Stimulated activated memory B cell treated with anti-CD40 and anti-IgM and Interleukin-4, amounts not matched to agents 10 μg/mL and 1 μg/mL and 100 μg/mL, for 72 hours (primary cell): ENCODE data around the gene ACAD10.
"Not testable (repeated sequence)": the region's sequence is repeated elsewhere in the genome, so short reads cannot be mapped to it uniquely, and the experiment has no call there.

Experiments
- ATAC-seq: fragments of 150-1000 bp; cut with Tn5 transposase; 2 replicates; pipeline ENCODE4 v1.10.0; 2021
- H3K27ac Mint-ChIP-seq: one replicate; pipeline ENCODE4 v1.8.0; 2022; ENCODE audit warnings: mild to moderate bottlenecking, mixed read lengths
- H3K27me3 Mint-ChIP-seq: one replicate; pipeline ENCODE4 v1.8.0; 2022; ENCODE audit warnings: mixed read lengths
- H3K36me3 Mint-ChIP-seq: one replicate; pipeline ENCODE4 v1.8.0; 2022; ENCODE audit warnings: mixed read lengths
- H3K4me1 Mint-ChIP-seq: one replicate; pipeline ENCODE4 v1.8.0; 2022; ENCODE audit warnings: mixed read lengths
- H3K4me3 Mint-ChIP-seq: one replicate; pipeline ENCODE4 v1.8.0; 2022; ENCODE audit warnings: mild to moderate bottlenecking, moderate library complexity, mixed read lengths
- H3K9me3 Mint-ChIP-seq: one replicate; pipeline ENCODE4 v1.8.0; 2022; ENCODE audit warnings: mixed read lengths

Gene ACAD10

GRCh38 chr12:111672822-111673381 is 13.0 kb upstream of the ACAD10 start:
- ATAC-seq = no peak
- Mint-ChIP-seq H3K27me3 (no peaks in the 10 kb centered on the region), H3K27ac (no peak overlapping the region), H3K4me3 (no peak overlapping the region), H3K9me3 (no peaks in the 10 kb centered on the region), H3K36me3 (peaks cover 34% of the 10 kb centered on the region), H3K4me1 (no peaks in the 10 kb centered on the region)

GRCh38 chr12:111673503-111673902 is 12.3 kb upstream of the ACAD10 start:
- Mint-ChIP-seq H3K4me3 (no peak overlapping the region), H3K9me3 (no peaks in the 10 kb centered on the region), H3K4me1 (no peaks in the 10 kb centered on the region), H3K27me3 (no peaks in the 10 kb centered on the region), H3K27ac (no peak overlapping the region), H3K36me3 (peaks cover 33% of the 10 kb centered on the region)
- ATAC-seq = no peak

- no peaks in the 10 kb centered on the region for H3K9me3 Mint-ChIP-seq
- peaks cover 23% of the 10 kb centered on the region for H3K36me3 Mint-ChIP-seq
- H3K4me1 Mint-ChIP-seq = no peaks in the 10 kb centered on the region
- no peak overlapping the region for H3K4me3 Mint-ChIP-seq
- H3K27me3 Mint-ChIP-seq = no peaks in the 10 kb centered on the region
- no peak overlapping the region for H3K27ac Mint-ChIP-seq
- no peak for ATAC-seq
Measured at GRCh38 chr12:111677186-111677585, 8.7 kb upstream of the ACAD10 start.

- not testable (repeated sequence) for H3K9me3 Mint-ChIP-seq, ATAC-seq, H3K27me3 Mint-ChIP-seq
- Mint-ChIP-seq H3K4me1 (peaks cover 40% of the 10 kb centered on the region), H3K36me3 (peaks cover 23% of the 10 kb centered on the region), H3K4me3 (peak overlapping the region; percentile 98), H3K27ac (peak overlapping the region; percentile 97)
Measured at GRCh38 chr12:111684485-111685198, 1.2 kb upstream of the ACAD10 start.

GRCh38 chr12:111685322-111685810 is 487 bp upstream of the ACAD10 start:
- Mint-ChIP-seq H3K27ac (peak overlapping the region; percentile 97), H3K27me3 (no peaks in the 10 kb centered on the region), H3K4me1 (peaks cover 40% of the 10 kb centered on the region), H3K9me3 (no peaks in the 10 kb centered on the region), H3K36me3 (peaks cover 23% of the 10 kb centered on the region), H3K4me3 (peak overlapping the region; percentile 98)
- no peak for ATAC-seq

- Mint-ChIP-seq H3K36me3 (peaks cover 24% of the 10 kb centered on the region), H3K4me1 (peaks cover 40% of the 10 kb centered on the region), H3K9me3 (no peaks in the 10 kb centered on the region), H3K27ac (peak overlapping the region; percentile 97), H3K4me3 (peak overlapping the region; percentile 98), H3K27me3 (no peaks in the 10 kb centered on the region)
- ATAC-seq = no peak
Measured at GRCh38 chr12:111686574-111687105, 787 bp downstream of the ACAD10 start.

- H3K9me3 Mint-ChIP-seq = no peaks in the 10 kb centered on the region
- H3K27ac Mint-ChIP-seq = peak overlapping the region; percentile 97
- peak overlapping the region; percentile 44 for H3K4me3 Mint-ChIP-seq
- ATAC-seq = no peak
- H3K36me3 Mint-ChIP-seq = peaks cover 24% of the 10 kb centered on the region
- peaks cover 40% of the 10 kb centered on the region for H3K4me1 Mint-ChIP-seq
- H3K27me3 Mint-ChIP-seq = no peaks in the 10 kb centered on the region
Measured at GRCh38 chr12:111687255-111687654, 1.4 kb downstream of the ACAD10 start.

- Mint-ChIP-seq H3K36me3 (peaks cover 23% of the 10 kb centered on the region), H3K4me1 (peaks cover 40% of the 10 kb centered on the region), H3K27me3 (no peaks in the 10 kb centered on the region), H3K4me3 (no peak overlapping the region), H3K9me3 (no peaks in the 10 kb centered on the region), H3K27ac (peak overlapping the region; percentile 53)
- ATAC-seq = no peak
Measured at GRCh38 chr12:111687952-111688351, 2.1 kb downstream of the ACAD10 start.

- ATAC-seq = no peak
- Mint-ChIP-seq H3K36me3 (peaks cover 46% of the 10 kb centered on the region), H3K27me3 (no peaks in the 10 kb centered on the region), H3K9me3 (no peaks in the 10 kb centered on the region), H3K4me1 (peaks cover 13% of the 10 kb centered on the region), H3K27ac (no peak overlapping the region), H3K4me3 (no peak overlapping the region)
Measured at GRCh38 chr12:111691262-111691661, 5.4 kb downstream of the ACAD10 start.

- H3K9me3 Mint-ChIP-seq = no peaks in the 10 kb centered on the region
- H3K36me3 Mint-ChIP-seq = peaks cover 48% of the 10 kb centered on the region
- H3K4me1 Mint-ChIP-seq = no peaks in the 10 kb centered on the region
- no peak for ATAC-seq
- H3K27me3 Mint-ChIP-seq = no peaks in the 10 kb centered on the region
- no peak overlapping the region for H3K27ac Mint-ChIP-seq
- H3K4me3 Mint-ChIP-seq = no peak overlapping the region
Measured at GRCh38 chr12:111692575-111693210, 6.8 kb downstream of the ACAD10 start.

- H3K4me1 Mint-ChIP-seq = no peaks in the 10 kb centered on the region
- no peaks in the 10 kb centered on the region for H3K9me3 Mint-ChIP-seq
- ATAC-seq = no peak
- no peaks in the 10 kb centered on the region for H3K27me3 Mint-ChIP-seq
- H3K27ac Mint-ChIP-seq = peak overlapping the region; percentile 16
- H3K36me3 Mint-ChIP-seq = peaks cover 57% of the 10 kb centered on the region
- no peak overlapping the region for H3K4me3 Mint-ChIP-seq
Measured at GRCh38 chr12:111693818-111694217, 8.0 kb downstream of the ACAD10 start.

GRCh38 chr12:111699962-111700361 is 14.1 kb downstream of the ACAD10 start:
- Mint-ChIP-seq H3K27ac (no peak overlapping the region), H3K36me3 (peaks cover 50% of the 10 kb centered on the region), H3K27me3 (no peaks in the 10 kb centered on the region), H3K4me3 (no peak overlapping the region), H3K9me3 (no peaks in the 10 kb centered on the region), H3K4me1 (no peaks in the 10 kb centered on the region)
- no peak for ATAC-seq

GRCh38 chr12:111705672-111706071 is 19.8 kb downstream of the ACAD10 start:
- no peaks in the 10 kb centered on the region for H3K27me3 Mint-ChIP-seq
- H3K36me3 Mint-ChIP-seq = peaks cover 55% of the 10 kb centered on the region
- H3K27ac Mint-ChIP-seq = no peak overlapping the region
- no peak for ATAC-seq
- H3K4me1 Mint-ChIP-seq = no peaks in the 10 kb centered on the region
- no peaks in the 10 kb centered on the region for H3K9me3 Mint-ChIP-seq
- H3K4me3 Mint-ChIP-seq = no peak overlapping the region

- Mint-ChIP-seq H3K27me3 (no peaks in the 10 kb centered on the region), H3K36me3 (peaks cover 56% of the 10 kb centered on the region), H3K4me3 (no peak overlapping the region), H3K4me1 (no peaks in the 10 kb centered on the region), H3K27ac (no peak overlapping the region), H3K9me3 (no peaks in the 10 kb centered on the region)
- ATAC-seq = no peak
Measured at GRCh38 chr12:111706145-111706544, 20.3 kb downstream of the ACAD10 start.

- Mint-ChIP-seq H3K4me3 (no peak overlapping the region), H3K27ac (no peak overlapping the region), H3K9me3 (no peaks in the 10 kb centered on the region)
Measured at GRCh38 chr12:111715279-111715678, 29.4 kb downstream of the ACAD10 start.

More at GRCh38 chr12:111715279-111715678, 29.4 kb downstream of the ACAD10 start:
- H3K4me1 Mint-ChIP-seq = no peaks in the 10 kb centered on the region
- ATAC-seq = no peak
- no peaks in the 10 kb centered on the region for H3K27me3 Mint-ChIP-seq
- peaks cover 46% of the 10 kb centered on the region for H3K36me3 Mint-ChIP-seq
